Spleen (tissue), 11 donors: ENCODE measurements around the gene CDK14. TPM values are rescaled to one million over a fixed set of nuclear protein-coding genes. Genes with fewer than 3 reads are reported as not detected.

ENCODE experiments used
- DNase-seq: peaks from one replicate; pipeline ENCODE4 v3.0.0-alpha.2; 2020
- H3K27ac ChIP-seq, 8 donors: fragments of 200-600 bp; sonication (generic) in 7 of 8; 1 replicate in 4 of 8; 2 replicates in 4 of 8; pipeline versions ENCODE4 v1.5.0 to v1.8.0; 2016 to 2021; ENCODE audit warnings: inconsistent platforms in 4 of 8, mild to moderate bottlenecking in 4 of 8, moderate library complexity in 1 of 8
- H3K27me3 ChIP-seq, 7 donors: fragments of 200-600 bp; sonication (generic) in 6 of 7; replicated peaks in 1 of 7; 1 replicate in 4 of 7; 2 replicates in 3 of 7; pipeline versions ENCODE4 v1.5.0 to v1.8.0; 2016 to 2021; ENCODE audit warnings: inconsistent platforms in 3 of 7, mild to moderate bottlenecking in 1 of 7
- H3K36me3 ChIP-seq, 6 donors: fragments of 200-600 bp; sonication (generic) in 5 of 6; 1 replicate in 4 of 6; 2 replicates in 2 of 6; pipeline versions ENCODE4 v1.5.0 to v1.8.0; 2016 to 2021; ENCODE audit warnings: inconsistent platforms in 2 of 6
- H3K4me1 ChIP-seq, 6 donors: fragments of 200-600 bp; sonication (generic) in 5 of 6; 1 replicate in 3 of 6; 2 replicates in 3 of 6; pipeline versions ENCODE4 v1.5.0 to v1.8.0; 2016 to 2021; ENCODE audit warnings: inconsistent platforms in 3 of 6
- H3K4me3 ChIP-seq, 8 donors: fragments of 200-600 bp; sonication (generic) in 7 of 8; 1 replicate in 4 of 8; 2 replicates in 4 of 8; pipeline versions ENCODE4 v1.5.0 to v1.8.0; 2016 to 2021; ENCODE audit warnings: inconsistent platforms in 4 of 8, mild to moderate bottlenecking in 4 of 8, moderate library complexity in 2 of 8
- H3K9me3 ChIP-seq, 8 donors: fragments of 200-600 bp; sonication (generic) in 7 of 8; 1 replicate in 4 of 8; 2 replicates in 4 of 8; pipeline versions ENCODE4 v1.5.0 to v1.8.0; 2016 to 2021; ENCODE audit warnings: inconsistent platforms in 4 of 8
- POLR2A ChIP-seq, 3 donors: fragments of 450-650 bp; IDR thresholded peaks; one replicate each; pipeline ENCODE4 v1.5.1; 2017; ENCODE audit warnings: antibody characterized with exemption in 3 of 3, mild to moderate bottlenecking in 1 of 3
- POLR2AphosphoS5 ChIP-seq, 3 donors: sonication (generic); formaldehyde crosslinking; IDR thresholded peaks; one replicate each; pipeline ENCODE4 v1.5.1; 2017; ENCODE audit warnings: antibody characterized with exemption in 3 of 3
- WGBS, 5 donors: extraction: QIAGEN DNeasy Blood & Tissue Kit in 3 of 5; methylation state at CpG; one replicate each; pipeline versions ENCODE4 v1.1.5 to v1.1.7; 2013 to 2018; 5-methylcytosine and 5-hydroxymethylcytosine counted together
- intact Hi-C: fragments of 100-400 bp; cut with DNase I; formaldehyde crosslinking; loops from one replicate; pipeline ENCODE4 v1.15.0; 2023; ENCODE audit warnings: low total_unique reads
- polyA plus RNA-seq, 3 donors: library from polyadenylated mRNA; stranded (reverse); fragments of 200-250 nt; gene quantifications; one replicate each; pipeline ENCODE4 v1.2.1, GENCODE V29; 2013
- total RNA-seq, 7 donors: library from RNA; depleted of rRNA in 3 of 7; stranded (reverse); fragments of >200 nt in 3 of 7; fragmentation: NEBNext Ultra II Directional in 4 of 7; extraction: Animal tissue kit (Norgen Biotek cat#: 25700) in 4 of 7; gene quantifications; one replicate each; pipeline versions ENCODE4 v1.1.0 to v1.2.1, GENCODE V29; 2016 to 2021
- TF ChIP-seq, protein P1 (sequence below), 11 experiments: fragments of 200-600 bp in 7 of 11; fragments of 450-650 bp in 4 of 11; sonication (generic) in 4 of 11; IDR thresholded peaks in 8 of 11; conservative IDR thresholded peaks in 3 of 11; 1 replicate in 7 of 11; 2 replicates in 4 of 11; pipeline versions ENCODE4 v1.4.0 to v1.8.0; 2016 to 2021; ENCODE audit warnings: antibody characterized with exemption in 11 of 11, inconsistent platforms in 4 of 11, mild to moderate bottlenecking in 1 of 11
- donor health status: healthy with polysubstance abuse.
- donor health status: DM: no; HTN: no; CAD: no; lungs with moderate emphysema.
- donor health status: DM: no; HTN: no; CAD: no.
- donor health status: Bipolar disorder and iron deficiency.
- donor health status: healthy.
- donor health status: DM: no; HTN: no; CAD: no.
- donor health status: DM: yes; HTN: yes; CAD: no.

CDK14 gene
- total and polyA plus RNA-seq, 10 donors, result 6.6 to 109 (median 51.2) TPM

DNA sequence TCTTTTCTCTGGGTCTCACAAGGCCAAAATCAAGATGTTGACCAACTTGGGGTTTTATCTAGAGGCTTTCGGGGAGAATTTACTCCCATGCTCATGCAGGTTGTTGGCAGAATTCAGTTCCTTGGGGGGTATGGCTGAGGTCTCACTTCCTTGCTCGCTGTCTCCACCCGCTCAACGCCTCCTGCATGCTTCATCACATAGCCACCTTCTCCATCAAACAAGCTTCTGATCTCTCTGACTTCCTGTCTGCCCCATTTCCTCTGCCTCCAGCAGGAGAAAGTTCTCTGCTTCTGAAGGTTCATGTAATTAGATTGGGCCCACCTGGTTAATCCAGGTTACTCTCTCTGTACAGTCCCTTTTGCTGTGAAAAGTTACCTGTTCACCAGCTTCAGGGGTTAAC lies 489.1 kb downstream of the CDK14 start:
- Histone ChIP-seq H3K36me3 (peaks cover 0 to 6% (median 0%) of the 10 kb centered on the region in 6 donors), H3K9me3 (no peaks in the 10 kb centered on the region), H3K27ac (no peak overlapping the region), H3K4me3 (no peak overlapping the region), H3K27me3 (no peaks in the 10 kb centered on the region), H3K4me1 (peaks cover 0 to 36% (median 4%) of the 10 kb centered on the region in 6 donors)
- no peak for DNase-seq
- intact Hi-C loops, result loop anchor here (5.0 kb wide), 1 partner anchor 552 kb away; no protein-coding TSS in a partner anchor
- TF ChIP-seq POLR2AphosphoS5 (IDR thresholded peaks at IDR 0.05), result no peak
- no peak for TF ChIP-seq POLR2A (IDR thresholded peaks at IDR 0.05)
- TF ChIP-seq, protein P1, sequence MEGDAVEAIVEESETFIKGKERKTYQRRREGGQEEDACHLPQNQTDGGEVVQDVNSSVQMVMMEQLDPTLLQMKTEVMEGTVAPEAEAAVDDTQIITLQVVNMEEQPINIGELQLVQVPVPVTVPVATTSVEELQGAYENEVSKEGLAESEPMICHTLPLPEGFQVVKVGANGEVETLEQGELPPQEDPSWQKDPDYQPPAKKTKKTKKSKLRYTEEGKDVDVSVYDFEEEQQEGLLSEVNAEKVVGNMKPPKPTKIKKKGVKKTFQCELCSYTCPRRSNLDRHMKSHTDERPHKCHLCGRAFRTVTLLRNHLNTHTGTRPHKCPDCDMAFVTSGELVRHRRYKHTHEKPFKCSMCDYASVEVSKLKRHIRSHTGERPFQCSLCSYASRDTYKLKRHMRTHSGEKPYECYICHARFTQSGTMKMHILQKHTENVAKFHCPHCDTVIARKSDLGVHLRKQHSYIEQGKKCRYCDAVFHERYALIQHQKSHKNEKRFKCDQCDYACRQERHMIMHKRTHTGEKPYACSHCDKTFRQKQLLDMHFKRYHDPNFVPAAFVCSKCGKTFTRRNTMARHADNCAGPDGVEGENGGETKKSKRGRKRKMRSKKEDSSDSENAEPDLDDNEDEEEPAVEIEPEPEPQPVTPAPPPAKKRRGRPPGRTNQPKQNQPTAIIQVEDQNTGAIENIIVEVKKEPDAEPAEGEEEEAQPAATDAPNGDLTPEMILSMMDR (IDR thresholded peaks at IDR 0.05 in 8 of 11, conservative IDR thresholded peaks at IDR 0.05 in 3 of 11), result no peak
- 64 to 84% (median 77%) methylated on average over 4 of the region's 4 CpGs for WGBS, 5 donors

DNA sequence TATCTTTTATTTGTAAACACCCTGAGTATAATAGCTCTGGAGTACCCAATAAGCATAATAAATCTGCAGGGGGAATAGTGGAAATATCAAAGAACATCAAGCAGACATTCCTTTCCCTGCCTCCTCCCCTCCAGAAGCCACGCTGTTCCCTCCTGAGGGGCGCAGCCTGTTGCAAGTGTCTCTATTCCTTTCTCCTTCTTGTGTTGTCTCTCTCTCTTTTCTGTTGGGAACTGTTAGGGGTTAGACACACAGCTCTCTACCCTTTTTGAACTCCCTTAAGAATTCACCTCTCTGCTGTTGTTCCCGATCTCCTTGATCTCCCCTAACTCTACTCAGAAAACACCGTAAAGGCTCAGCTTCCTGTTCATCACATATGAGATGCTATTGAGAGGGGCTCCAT lies 490.1 kb downstream of the CDK14 start:
- TF ChIP-seq POLR2A (IDR thresholded peaks at IDR 0.05), result no peak
- TF ChIP-seq, protein P1 (IDR thresholded peaks at IDR 0.05 in 8 of 11, conservative IDR thresholded peaks at IDR 0.05 in 3 of 11), result no peak
- no peak for TF ChIP-seq POLR2AphosphoS5 (IDR thresholded peaks at IDR 0.05)
- WGBS, 5 donors, result 89 to 93% (median 92%) methylated on average over 4 of the region's 4 CpGs
- Histone ChIP-seq H3K4me3 (no peak overlapping the region), H3K4me1 (peaks cover 0 to 37% (median 4%) of the 10 kb centered on the region in 6 donors), H3K27ac (no peak overlapping the region), H3K9me3 (no peaks in the 10 kb centered on the region), H3K36me3 (peaks cover 0 to 6% (median 0%) of the 10 kb centered on the region in 6 donors), H3K27me3 (no peaks in the 10 kb centered on the region)
- DNase-seq, result no peak
- intact Hi-C loops, result loop anchor here (5.0 kb wide), 1 partner anchor 551 kb away; no protein-coding TSS in a partner anchor

DNA sequence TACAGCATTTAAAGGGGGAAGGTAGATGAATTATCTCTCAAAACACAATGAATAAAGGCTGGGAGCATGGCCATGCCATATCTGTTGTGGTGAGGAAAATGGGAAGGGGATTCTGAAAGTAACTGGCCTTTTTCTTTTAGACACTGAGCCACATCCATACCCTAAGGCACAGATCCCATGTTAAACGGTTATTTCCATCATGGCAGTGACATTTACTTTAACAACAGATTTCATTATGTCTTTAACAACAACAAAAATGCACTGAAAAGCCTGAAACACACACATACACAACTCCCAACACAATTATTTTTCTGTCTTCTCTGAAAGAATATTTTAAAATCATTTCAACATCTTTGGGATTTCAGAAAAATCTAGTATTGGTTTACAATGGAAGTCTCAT lies 492.0 kb downstream of the CDK14 start:
- no peak overlapping the region for H3K4me3 ChIP-seq
- DNase-seq, result no peak
- 53 to 74% (median 57%) methylated on average over 1 of the region's 1 CpG for WGBS, 5 donors
- H3K4me1 ChIP-seq, result peaks cover 0 to 19% (median 0%) of the 10 kb centered on the region in 6 donors
- TF ChIP-seq, protein P1 (IDR thresholded peaks at IDR 0.05 in 8 of 11, conservative IDR thresholded peaks at IDR 0.05 in 3 of 11), result no peak
- TF ChIP-seq POLR2A (IDR thresholded peaks at IDR 0.05) (no peak), POLR2AphosphoS5 (IDR thresholded peaks at IDR 0.05) (no peak)
- intact Hi-C loops, result loop anchor here (5.0 kb wide), 1 partner anchor 549 kb away; no protein-coding TSS in a partner anchor
- H3K9me3 ChIP-seq, result no peaks in the 10 kb centered on the region
- no peaks in the 10 kb centered on the region for H3K27me3 ChIP-seq
- peaks cover 0 to 6% (median 0%) of the 10 kb centered on the region in 6 donors for H3K36me3 ChIP-seq
- H3K27ac ChIP-seq, result no peak overlapping the region

DNA sequence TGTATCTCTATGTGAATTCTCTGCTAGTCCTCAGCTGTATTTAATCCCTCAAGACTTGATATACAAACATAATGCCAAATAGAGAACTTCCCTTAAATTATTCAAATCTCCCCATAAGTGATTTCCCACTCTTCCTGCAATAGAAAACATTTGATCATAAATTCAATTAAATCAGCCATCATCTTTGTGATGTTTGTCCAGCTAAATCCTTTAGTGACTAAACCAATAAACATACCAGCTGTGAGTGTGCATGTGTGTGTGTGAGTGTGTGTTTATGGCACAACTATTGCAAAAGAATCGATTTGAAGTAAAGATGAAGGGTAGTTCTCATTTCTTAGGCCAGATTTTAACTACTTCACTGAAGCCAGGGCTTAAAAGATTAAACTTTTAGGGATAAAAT lies 492.6 kb downstream of the CDK14 start:
- DNase-seq, result no peak
- no peak for TF ChIP-seq POLR2A (IDR thresholded peaks at IDR 0.05)
- TF ChIP-seq POLR2AphosphoS5 (IDR thresholded peaks at IDR 0.05), result no peak
- Histone ChIP-seq H3K36me3 (peaks cover 0 to 6% (median 0%) of the 10 kb centered on the region in 6 donors), H3K4me1 (peaks cover 0 to 17% (median 0%) of the 10 kb centered on the region in 6 donors), H3K4me3 (no peak overlapping the region), H3K27ac (no peak overlapping the region), H3K27me3 (no peaks in the 10 kb centered on the region), H3K9me3 (no peaks in the 10 kb centered on the region)
- 54 to 82% (median 67%) methylated on average over 1 of the region's 1 CpG for WGBS, 5 donors
- intact Hi-C loops, result loop anchor here (5.0 kb wide), 1 partner anchor 549 kb away; no protein-coding TSS in a partner anchor
